Endothelial cell of umbilical vein (primary cell): Measurements from ENCODE around the gene PNLIPRP1. TPM values are rescaled to one million over a fixed set of nuclear protein-coding genes. Genes with fewer than 3 reads are reported as not detected.

Experiments used
- BruUV-seq: library from RNA; stranded (reverse); fragments of 400-500 nt; replicated peaks from 2 replicates; lab custom pipeline; 2021; lab: Mats Ljungman, UMichigan
- CTCF ChIA-PET: fragments of 300-600, 350-600 bp; sonication (Branson Sonifier 250); formaldehyde crosslinking; loops from one replicate; lab custom pipeline; 2021; ENCODE audit warnings: antibody characterized with exemption, inconsistent platforms; lab: Charles Lee
- POLR2A ChIA-PET: fragments of 300-600, 350-600 bp; sonication (Branson Sonifier 250); formaldehyde crosslinking; loops from one replicate; lab custom pipeline; 2021; ENCODE audit warnings: antibody characterized with exemption, inconsistent platforms; lab: Charles Lee
- DNase-seq: peaks from one replicate; pipeline ENCODE4 v3.0.0-alpha.2; 2011; ENCODE audit warnings: low read depth, low spot score
- FAIRE-seq: peaks from 2 replicates; lab custom pipeline; 2011; peaks lifted over from hg19 to GRCh38; lab: Jason Lieb, UNC
- H2AFZ ChIP-seq: 2 replicates; pipeline ENCODE4 v1.6.0; 2012; ENCODE audit warnings: low read depth, low read length, control low read depth, inconsistent platforms
- H3K27ac ChIP-seq: 2 replicates; pipeline ENCODE4 v1.5.1; 2011; ENCODE audit warnings: low read depth, mild to moderate bottlenecking, control low read depth, low read length, moderate library complexity; ENCODE audit not compliant: insufficient read depth
- H3K27me3 ChIP-seq, 2 experiments: 2 replicates each; pipeline versions ENCODE4 v1.6.0 to v1.6.1; 2011; ENCODE audit warnings: low read length in 2 of 2, mixed read lengths in 1 of 2; ENCODE audit not compliant: control insufficient read depth in 2 of 2, insufficient read depth in 2 of 2
- H3K36me3 ChIP-seq, 2 experiments: 2 replicates in 1 of 2; 3 replicates in 1 of 2; pipeline ENCODE4 v1.5.1; 2011; ENCODE audit warnings: low read length in 2 of 2, mild to moderate bottlenecking in 1 of 2, moderate library complexity in 1 of 2; ENCODE audit not compliant: control insufficient read depth in 2 of 2, insufficient read depth in 2 of 2; ENCODE audit errors: extremely low read depth in 1 of 2
- H3K4me1 ChIP-seq: 3 replicates; pipeline ENCODE4 v1.5.1; 2011; ENCODE audit warnings: mild to moderate bottlenecking, low read length; ENCODE audit not compliant: control insufficient read depth, insufficient read depth; ENCODE audit errors: extremely low read depth
- H3K4me2 ChIP-seq: 2 replicates; pipeline ENCODE4 v1.6.1; 2011; ENCODE audit warnings: low read length, control low read depth, mixed read lengths; ENCODE audit not compliant: insufficient read depth
- H3K4me3 ChIP-seq, 3 experiments: fragments of 200-600 bp in 1 of 3; sonication (generic), shearing (Covaris generic) in 1 of 3; replicated peaks in 1 of 3; 2 replicates each; pipeline ENCODE4 v1.5.1; 2011 to 2016; ENCODE audit warnings: control low read depth in 3 of 3, low read length in 3 of 3, mild to moderate bottlenecking in 2 of 3, inconsistent platforms in 1 of 3, low read depth in 1 of 3, moderate library complexity in 1 of 3; ENCODE audit not compliant: insufficient read depth in 1 of 3
- H3K79me2 ChIP-seq: 2 replicates; pipeline ENCODE4 v1.6.0; 2012; ENCODE audit warnings: low read length, inconsistent platforms; ENCODE audit not compliant: control insufficient read depth, insufficient read depth
- H3K9ac ChIP-seq: replicated peaks from 2 replicates; pipeline ENCODE3; 2011; ENCODE audit warnings: low read length, control low read depth; ENCODE audit not compliant: insufficient read depth; ENCODE audit errors: extremely low read depth
- H3K9me1 ChIP-seq: replicated peaks from 3 replicates; pipeline ENCODE4 v1.6.0; 2011; ENCODE audit warnings: mild to moderate bottlenecking, low read length; ENCODE audit not compliant: control insufficient read depth, insufficient read depth; ENCODE audit errors: extremely low read depth
- H3K9me3 ChIP-seq: replicated peaks from 2 replicates; pipeline ENCODE4 v1.5.1; 2012; ENCODE audit warnings: low read length, inconsistent platforms; ENCODE audit not compliant: control insufficient read depth, insufficient read depth
- H4K20me1 ChIP-seq: replicated peaks from 2 replicates; pipeline ENCODE3; 2011; ENCODE audit warnings: mild to moderate bottlenecking, low read length; ENCODE audit not compliant: control insufficient read depth, insufficient read depth; ENCODE audit errors: extremely low read depth
- EZH2 ChIP-seq: IDR thresholded peaks from 2 replicates; pipeline ENCODE4 v1.6.1; 2012; ENCODE audit warnings: borderline replicate concordance, low read depth, mild to moderate bottlenecking, moderate library complexity, low read length, inconsistent platforms; ENCODE audit not compliant: severe bottlenecking
- GATA2 ChIP-seq: IDR thresholded peaks from 2 replicates; pipeline ENCODE4 v1.7.0; 2011; ENCODE audit warnings: low read depth, mild to moderate bottlenecking, moderate library complexity, mixed read lengths, low read length; ENCODE audit not compliant: insufficient read length, insufficient read depth
- JUN ChIP-seq: IDR thresholded peaks from 2 replicates; pipeline ENCODE4 v1.6.1; 2011; ENCODE audit warnings: borderline replicate concordance, low read depth; ENCODE audit not compliant: insufficient read length, insufficient read depth
- MAX ChIP-seq: IDR thresholded peaks from 2 replicates; pipeline ENCODE4 v1.6.1; 2011; ENCODE audit not compliant: insufficient read depth, insufficient read length
- MYC ChIP-seq: IDR thresholded peaks from one replicate; pipeline ENCODE4 v1.6.1; 2011; ENCODE audit warnings: mild to moderate bottlenecking, low read depth, low read length
- POLR2A ChIP-seq: IDR thresholded peaks from 2 replicates; pipeline ENCODE4 v1.6.1; 2012; ENCODE audit warnings: low read depth, mild to moderate bottlenecking, control low read depth, low read length
- POLR2AphosphoS5 ChIP-seq: IDR thresholded peaks from 2 replicates; pipeline ENCODE4 v1.6.1; 2012; ENCODE audit warnings: low read depth, mild to moderate bottlenecking, control low read depth, low read length, moderate library complexity; ENCODE audit not compliant: insufficient read depth
- dilution Hi-C: fragments of 300-500 bp; cut with MboI; formaldehyde crosslinking; loops from one replicate; pipeline ENCODE4 v1.15.0; 2019; ENCODE audit warnings: low sequenced_read_pairs; ENCODE audit not compliant: extremely low pct_ligation_motif_present
- intact Hi-C: fragments of 100-400 bp; cut with micrococcal nuclease; formaldehyde crosslinking; loops from one replicate; pipeline ENCODE4 v1.10.0; 2022
- polyA plus RNA-seq, 4 experiments: library from polyadenylated mRNA; depleted of rRNA in 3 of 4; stranded (reverse) in 3 of 4; unstranded in 1 of 4; fragments of >200 nt; gene quantifications; 2 replicates each; pipeline versions ENCODE4 v1.2.1 to v1.2.3, GENCODE V29; 2011 to 2012; ENCODE audit warnings: missing spikeins in 1 of 4
- total RNA-seq: library from RNA; stranded (reverse); gene quantifications from 2 replicates; pipeline ENCODE4 v1.2.3, GENCODE V29; 2021
- TF ChIP-seq, protein P1 (sequence below), 2 donors: IDR thresholded peaks; 1 replicate in 1 of 2; 2 replicates in 1 of 2; pipeline ENCODE4 v1.5.1; 2011; ENCODE audit warnings: low read length in 2 of 2, mild to moderate bottlenecking in 2 of 2, moderate library complexity in 2 of 2, control low read depth in 1 of 2, inconsistent platforms in 1 of 2, low read depth in 1 of 2; ENCODE audit not compliant: insufficient read depth in 1 of 2; ENCODE audit errors: extremely low read depth in 1 of 2

The PNLIPRP1 gene
- total and polyA plus RNA-seq, 2 donors (not counting 3 experiments of a cell fraction or from before 2014, with no cell fraction given) = not detected

DNA sequence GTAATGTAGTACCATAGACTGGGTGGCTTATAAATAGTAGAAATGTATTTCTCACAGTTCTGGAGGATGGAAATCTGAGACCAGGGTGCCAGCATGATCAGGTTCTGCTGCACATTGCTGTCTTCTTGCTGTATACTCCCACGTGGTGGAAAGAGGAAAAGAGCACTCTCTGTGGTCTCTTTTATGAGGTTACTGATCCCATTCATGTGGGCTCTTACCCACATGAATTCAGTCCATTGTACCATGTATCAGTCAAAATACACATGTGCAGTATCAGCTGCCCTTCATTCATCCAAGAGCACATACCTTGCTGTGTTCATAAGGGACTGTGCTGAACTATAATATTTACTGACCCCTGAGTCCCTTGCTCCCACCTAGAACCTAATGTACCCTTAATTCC is 47.1 kb downstream of the PNLIPRP1 start:
- H3K9me1 ChIP-seq = no peaks in the 10 kb centered on the region
- CTCF ChIA-PET = no interaction called here
- no TSS peak for BruUV-seq

More for the DNA sequence above, 47.1 kb downstream of the PNLIPRP1 start:
- H3K4me2 ChIP-seq = no peak overlapping the region
- POLR2A ChIA-PET = no interaction called here
- H3K4me1 ChIP-seq = no peaks in the 10 kb centered on the region
- H3K27me3 ChIP-seq = no peaks in the 10 kb centered on the region
- FAIRE-seq = no peak
- intact Hi-C loops (no loop called here), dilution Hi-C loops (no loop called here)
- no peaks in the 10 kb centered on the region for H3K9me3 ChIP-seq
- DNase-seq = no peak
- H4K20me1 ChIP-seq = no peaks in the 10 kb centered on the region
- no peaks in the 10 kb centered on the region for H3K79me2 ChIP-seq
- no peak overlapping the region for H3K4me3 ChIP-seq
- TF ChIP-seq GATA2 = no peak
- TF ChIP-seq, protein P1, sequence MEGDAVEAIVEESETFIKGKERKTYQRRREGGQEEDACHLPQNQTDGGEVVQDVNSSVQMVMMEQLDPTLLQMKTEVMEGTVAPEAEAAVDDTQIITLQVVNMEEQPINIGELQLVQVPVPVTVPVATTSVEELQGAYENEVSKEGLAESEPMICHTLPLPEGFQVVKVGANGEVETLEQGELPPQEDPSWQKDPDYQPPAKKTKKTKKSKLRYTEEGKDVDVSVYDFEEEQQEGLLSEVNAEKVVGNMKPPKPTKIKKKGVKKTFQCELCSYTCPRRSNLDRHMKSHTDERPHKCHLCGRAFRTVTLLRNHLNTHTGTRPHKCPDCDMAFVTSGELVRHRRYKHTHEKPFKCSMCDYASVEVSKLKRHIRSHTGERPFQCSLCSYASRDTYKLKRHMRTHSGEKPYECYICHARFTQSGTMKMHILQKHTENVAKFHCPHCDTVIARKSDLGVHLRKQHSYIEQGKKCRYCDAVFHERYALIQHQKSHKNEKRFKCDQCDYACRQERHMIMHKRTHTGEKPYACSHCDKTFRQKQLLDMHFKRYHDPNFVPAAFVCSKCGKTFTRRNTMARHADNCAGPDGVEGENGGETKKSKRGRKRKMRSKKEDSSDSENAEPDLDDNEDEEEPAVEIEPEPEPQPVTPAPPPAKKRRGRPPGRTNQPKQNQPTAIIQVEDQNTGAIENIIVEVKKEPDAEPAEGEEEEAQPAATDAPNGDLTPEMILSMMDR (IDR thresholded peaks at IDR 0.05; ENCODE audit: extremely low read depth in 1 of 2, insufficient read depth in 1 of 2, low read depth in 1 of 2, low read length in 2 of 2) = no peak
- no peak for TF ChIP-seq POLR2A
- no peak for TF ChIP-seq POLR2AphosphoS5
- TF ChIP-seq JUN = no peak
- TF ChIP-seq EZH2 = no peak
- no peak for TF ChIP-seq MYC
- no peak for TF ChIP-seq MAX
- no peak overlapping the region for H3K9ac ChIP-seq
- no peak overlapping the region for H2AFZ ChIP-seq
- H3K27ac ChIP-seq = no peak overlapping the region
- H3K36me3 ChIP-seq = no peaks in the 10 kb centered on the region
